ENCODE measurements around the gene CSRP2. TPM values are rescaled to one million over a fixed set of nuclear protein-coding genes. Genes with fewer than 3 reads are reported as not detected.

CSRP2 gene
- total RNA-seq, 1 experiment from 2014 or later, result 158 TPM

DNA sequence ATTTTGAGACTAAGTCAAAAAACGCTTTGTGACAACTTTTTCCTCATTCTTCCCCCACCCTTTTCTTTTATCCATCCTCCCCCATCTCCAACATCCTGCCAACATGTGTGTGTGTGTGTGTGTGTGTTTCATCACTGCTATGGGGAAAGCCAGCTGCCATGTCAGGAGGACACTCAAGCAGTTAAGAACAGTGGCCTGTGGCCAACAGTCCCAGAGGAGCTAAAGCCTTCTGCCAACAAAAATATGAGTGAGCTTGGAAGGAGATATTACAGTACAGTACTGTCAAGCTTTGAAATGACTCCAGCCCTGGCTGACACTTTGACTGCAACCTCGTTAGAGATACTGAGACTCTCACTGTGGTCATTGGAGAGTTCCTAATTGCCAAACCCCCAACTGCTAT, 5.0 kb upstream of the CSRP2 start:
- Histone ChIP-seq H2BK20ac (ENCODE audit: low read depth, low read length, poor library complexity, severe bottlenecking) (no peak overlapping the region), H3K9me3 (ENCODE audit: control insufficient read depth, low read depth, low read length) (no peaks in the 10 kb centered on the region), H3K14ac (ENCODE audit: insufficient read depth, low read length) (no peak overlapping the region), H4K91ac (ENCODE audit: insufficient read length, low read depth, low read length) (no peak overlapping the region), H3K4me1 (ENCODE audit: insufficient read depth, low read length) (no peaks in the 10 kb centered on the region; the same call in 1 of the 2 replicates), H3K79me1 (ENCODE audit: insufficient read depth, low read depth, low read length, poor library complexity, severe bottlenecking) (no peaks in the 10 kb centered on the region), H3T11ph (ENCODE audit: low read length) (no peak overlapping the region), H3K4me2 (ENCODE audit: insufficient read depth, insufficient read length, low read length) (no peak overlapping the region), H3K56ac (ENCODE audit: insufficient read length, low read depth, low read length) (no peak overlapping the region), H4K20me1 (ENCODE audit: control insufficient read depth, insufficient read depth, insufficient read length) (no peaks in the 10 kb centered on the region), H2BK5ac (ENCODE audit: insufficient read length, low read length) (no peak overlapping the region), H2BK12ac (ENCODE audit: insufficient read length, low read depth, low read length) (no peak overlapping the region), H3K79me2 (ENCODE audit: insufficient read depth, low read length) (no peaks in the 10 kb centered on the region), H2BK120ac (ENCODE audit: low read depth, low read length, poor library complexity, severe bottlenecking) (no peak overlapping the region), H4K8ac (replicated peaks; ENCODE audit: insufficient read length, low read depth, low read length) (no peak overlapping the region), H3K18ac (ENCODE audit: insufficient read length, low read depth, low read length) (no peak overlapping the region), H3K23ac (ENCODE audit: insufficient read length, low read depth, low read length) (no peak overlapping the region), H3K4ac (ENCODE audit: low read depth, low read length) (no peak overlapping the region), H3K23me2 (ENCODE audit: insufficient read length, low read depth, low read length, poor library complexity, severe bottlenecking) (peaks cover 4% of the 10 kb centered on the region), H3K27ac (ENCODE audit: insufficient read length, low read depth, low read length) (no peak overlapping the region), H3K27me3 (ENCODE audit: insufficient read depth, low read length) (no peaks in the 10 kb centered on the region), H2AK5ac (ENCODE audit: insufficient read length, low read length) (no peak overlapping the region), H2BK15ac (ENCODE audit: low read depth, low read length) (no peak overlapping the region), H2AFZ (ENCODE audit: low read length) (no peak overlapping the region), H3K9ac (ENCODE audit: extremely low read depth, insufficient read length, low read length) (no peak overlapping the region), H4K5ac (ENCODE audit: insufficient read length, low read depth, low read length) (no peak overlapping the region)
- DNase-seq, result no peak
- H3K4me3 Mint-ChIP-seq, result no peak overlapping the region
- no peak overlapping the region for H3K27ac Mint-ChIP-seq
- H3K9me3 Mint-ChIP-seq, result no peaks in the 10 kb centered on the region
- TF ChIP-seq, protein P1, sequence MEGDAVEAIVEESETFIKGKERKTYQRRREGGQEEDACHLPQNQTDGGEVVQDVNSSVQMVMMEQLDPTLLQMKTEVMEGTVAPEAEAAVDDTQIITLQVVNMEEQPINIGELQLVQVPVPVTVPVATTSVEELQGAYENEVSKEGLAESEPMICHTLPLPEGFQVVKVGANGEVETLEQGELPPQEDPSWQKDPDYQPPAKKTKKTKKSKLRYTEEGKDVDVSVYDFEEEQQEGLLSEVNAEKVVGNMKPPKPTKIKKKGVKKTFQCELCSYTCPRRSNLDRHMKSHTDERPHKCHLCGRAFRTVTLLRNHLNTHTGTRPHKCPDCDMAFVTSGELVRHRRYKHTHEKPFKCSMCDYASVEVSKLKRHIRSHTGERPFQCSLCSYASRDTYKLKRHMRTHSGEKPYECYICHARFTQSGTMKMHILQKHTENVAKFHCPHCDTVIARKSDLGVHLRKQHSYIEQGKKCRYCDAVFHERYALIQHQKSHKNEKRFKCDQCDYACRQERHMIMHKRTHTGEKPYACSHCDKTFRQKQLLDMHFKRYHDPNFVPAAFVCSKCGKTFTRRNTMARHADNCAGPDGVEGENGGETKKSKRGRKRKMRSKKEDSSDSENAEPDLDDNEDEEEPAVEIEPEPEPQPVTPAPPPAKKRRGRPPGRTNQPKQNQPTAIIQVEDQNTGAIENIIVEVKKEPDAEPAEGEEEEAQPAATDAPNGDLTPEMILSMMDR (conservative IDR thresholded peaks at IDR 0.05), result no peak
- peaks cover 4% of the 10 kb centered on the region for H3K27me3 Mint-ChIP-seq (ENCODE audit: low read depth)
- WGBS (ENCODE audit: extremely low coverage, insufficient read length, low lambda C conversion rate), result no CpG with 5 or more reads among the region's 2 CpGs
- H3K36me3 Mint-ChIP-seq (ENCODE audit: insufficient read depth in 1 of 3, low read depth in 3 of 3), result no peaks in the 10 kb centered on the region
- H3K4me1 Mint-ChIP-seq, result peaks cover 14 to 21% of the 10 kb centered on the region in 2 experiments

Data from H9 (cell line).